Measurements from ENCODE around the gene RBM7. TPM values are rescaled to one million over a fixed set of nuclear protein-coding genes. Genes with fewer than 3 reads are reported as not detected.

The RBM7 gene
- total RNA-seq, 2 donors from 2014 or later = 46.8 to 56.4 TPM

- peaks cover 16% of the 10 kb centered on the region for H3K4me1 Mint-ChIP-seq
- peak; percentile 77 for TF ChIP-seq CTCF (conservative IDR thresholded peaks at IDR 0.05)
- H3K4me1 ChIP-seq (ENCODE audit: control insufficient read depth, insufficient read depth, low read length) = no peaks in the 10 kb centered on the region
- H3K27ac Mint-ChIP-seq = no peak overlapping the region
- no peak overlapping the region for H3K4me3 Mint-ChIP-seq
- no peak overlapping the region for H3K4me3 ChIP-seq (ENCODE audit: low read length)
- H3K27ac ChIP-seq (ENCODE audit: low read depth, low read length) = no peak overlapping the region
- H3K9me3 Mint-ChIP-seq = peaks cover 5% of the 10 kb centered on the region
- H3K36me3 ChIP-seq (ENCODE audit: control insufficient read depth, insufficient read depth, low read length) = no peaks in the 10 kb centered on the region
- WGBS, 2 experiments (ENCODE audit: insufficient coverage in 1 of 2, insufficient read length in 1 of 2) = 33 to 50% methylated on average over 1 to 3 of the region's 3 CpGs
- no peaks in the 10 kb centered on the region for H3K27me3 ChIP-seq (ENCODE audit: control insufficient read depth, insufficient read depth, low read length, poor library complexity, severe bottlenecking)
- H3K9ac ChIP-seq (ENCODE audit: extremely low read depth, low read length, poor library complexity, severe bottlenecking) = no peak overlapping the region
- peak; percentile 72 for DNase-seq
- peaks cover 6% of the 10 kb centered on the region for H3K9me3 ChIP-seq (ENCODE audit: control insufficient read depth, low read length)
- H3K36me3 Mint-ChIP-seq (ENCODE audit: low read depth) = no peaks in the 10 kb centered on the region
- H3K27me3 Mint-ChIP-seq (ENCODE audit: insufficient read depth) = no peaks in the 10 kb centered on the region
These were observed 4.7 kb upstream of the RBM7 start for GRCh38 chr11:114395736-114396135.

GRCh38 chr11:114396916-114397315 is 3.5 kb upstream of the RBM7 start:
- Histone ChIP-seq H3K4me1 (ENCODE audit: control insufficient read depth, insufficient read depth, low read length) (no peaks in the 10 kb centered on the region), H3K9ac (ENCODE audit: extremely low read depth, low read length, poor library complexity, severe bottlenecking) (no peak overlapping the region), H3K27me3 (ENCODE audit: control insufficient read depth, insufficient read depth, low read length, poor library complexity, severe bottlenecking) (no peaks in the 10 kb centered on the region), H3K36me3 (ENCODE audit: control insufficient read depth, insufficient read depth, low read length) (peaks cover under 1% of the 10 kb centered on the region), H3K9me3 (ENCODE audit: control insufficient read depth, low read length) (peaks cover 6% of the 10 kb centered on the region), H3K4me3 (ENCODE audit: low read length) (no peak overlapping the region), H3K27ac (ENCODE audit: low read depth, low read length) (no peak overlapping the region)
- H3K9me3 Mint-ChIP-seq = peaks cover 5% of the 10 kb centered on the region
- H3K36me3 Mint-ChIP-seq (ENCODE audit: low read depth) = peaks cover under 1% of the 10 kb centered on the region
- no peak for DNase-seq
- H3K27ac Mint-ChIP-seq = no peak overlapping the region
- H3K27me3 Mint-ChIP-seq (ENCODE audit: insufficient read depth) = no peaks in the 10 kb centered on the region
- peaks cover 16% of the 10 kb centered on the region for H3K4me1 Mint-ChIP-seq
- no peak for TF ChIP-seq CTCF (conservative IDR thresholded peaks at IDR 0.05)
- H3K4me3 Mint-ChIP-seq = no peak overlapping the region

- Histone ChIP-seq H3K9me3 (ENCODE audit: control insufficient read depth, low read length) (peaks cover 6% of the 10 kb centered on the region), H3K27me3 (ENCODE audit: control insufficient read depth, insufficient read depth, low read length, poor library complexity, severe bottlenecking) (no peaks in the 10 kb centered on the region), H3K27ac (ENCODE audit: low read depth, low read length) (no peak overlapping the region), H3K36me3 (ENCODE audit: control insufficient read depth, insufficient read depth, low read length) (peaks cover 3% of the 10 kb centered on the region), H3K4me1 (ENCODE audit: control insufficient read depth, insufficient read depth, low read length) (no peaks in the 10 kb centered on the region), H3K4me3 (ENCODE audit: low read length) (peak overlapping the region; percentile 100), H3K9ac (ENCODE audit: extremely low read depth, low read length, poor library complexity, severe bottlenecking) (no peak overlapping the region)
- Mint-ChIP-seq H3K36me3 (ENCODE audit: low read depth) (peaks cover 3% of the 10 kb centered on the region), H3K4me1 (peaks cover 17% of the 10 kb centered on the region), H3K4me3 (no peak overlapping the region), H3K9me3 (peaks cover 5% of the 10 kb centered on the region), H3K27me3 (ENCODE audit: insufficient read depth) (no peaks in the 10 kb centered on the region), H3K27ac (no peak overlapping the region)
- TF ChIP-seq CTCF (conservative IDR thresholded peaks at IDR 0.05) = no peak
- DNase-seq = no peak
- WGBS, 2 experiments (ENCODE audit: insufficient coverage in 1 of 2, insufficient read length in 1 of 2) = 92% methylated on average over 1 of the region's 2 CpGs; no CpG with 5 or more reads in 1 of the 2 experiments
These were observed 3.0 kb upstream of the RBM7 start for GRCh38 chr11:114397349-114397982.
